ENCODE results near the gene TNFSF8.

DNA sequence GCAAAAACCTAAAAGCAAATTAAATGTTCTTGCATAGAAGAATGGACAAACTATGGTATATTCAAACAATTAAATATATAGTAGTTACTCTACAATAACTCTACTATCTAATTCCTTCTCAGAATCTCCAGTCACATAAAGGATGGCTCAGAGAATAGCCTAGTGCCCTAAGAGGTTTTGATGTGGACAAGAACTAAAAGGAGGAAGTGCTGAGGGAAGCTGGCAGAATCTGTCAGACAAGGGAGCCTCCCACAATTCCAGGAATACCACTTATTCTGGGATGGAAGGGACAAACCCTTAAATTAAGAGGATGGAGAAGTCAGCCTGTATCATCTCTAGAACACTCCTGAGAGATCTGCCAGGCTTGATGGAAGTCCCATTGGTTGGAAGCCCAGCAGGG, 30.4 kb downstream of the TNFSF8 start:
- TF ChIP-seq ARNTL (CRISPR knock-in tag; IDR thresholded peaks at IDR 0.05; ENCODE audit: borderline replicate concordance, low read depth) (no peak), ISL1 (CRISPR knock-in tag; IDR thresholded peaks at IDR 0.05) (no peak), ZFP30 (CRISPR knock-in tag; IDR thresholded peaks at IDR 0.05) (no peak), GLIS3 (CRISPR knock-in tag; IDR thresholded peaks at IDR 0.05) (no peak), BACH2 (CRISPR knock-in tag; IDR thresholded peaks at IDR 0.05; ENCODE audit: borderline replicate concordance) (no peak), OSR1 (CRISPR knock-in tag; IDR thresholded peaks at IDR 0.05) (no peak), ESRRG (CRISPR knock-in tag; IDR thresholded peaks at IDR 0.05) (no peak)
- TF ChIP-seq, protein P1, sequence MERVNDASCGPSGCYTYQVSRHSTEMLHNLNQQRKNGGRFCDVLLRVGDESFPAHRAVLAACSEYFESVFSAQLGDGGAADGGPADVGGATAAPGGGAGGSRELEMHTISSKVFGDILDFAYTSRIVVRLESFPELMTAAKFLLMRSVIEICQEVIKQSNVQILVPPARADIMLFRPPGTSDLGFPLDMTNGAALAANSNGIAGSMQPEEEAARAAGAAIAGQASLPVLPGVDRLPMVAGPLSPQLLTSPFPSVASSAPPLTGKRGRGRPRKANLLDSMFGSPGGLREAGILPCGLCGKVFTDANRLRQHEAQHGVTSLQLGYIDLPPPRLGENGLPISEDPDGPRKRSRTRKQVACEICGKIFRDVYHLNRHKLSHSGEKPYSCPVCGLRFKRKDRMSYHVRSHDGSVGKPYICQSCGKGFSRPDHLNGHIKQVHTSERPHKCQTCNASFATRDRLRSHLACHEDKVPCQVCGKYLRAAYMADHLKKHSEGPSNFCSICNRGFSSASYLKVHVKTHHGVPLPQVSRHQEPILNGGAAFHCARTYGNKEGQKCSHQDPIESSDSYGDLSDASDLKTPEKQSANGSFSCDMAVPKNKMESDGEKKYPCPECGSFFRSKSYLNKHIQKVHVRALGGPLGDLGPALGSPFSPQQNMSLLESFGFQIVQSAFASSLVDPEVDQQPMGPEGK (CRISPR knock-in tag; IDR thresholded peaks at IDR 0.05; ENCODE audit: borderline replicate concordance), result no peak
